B cell (primary cell): Measurements from ENCODE around the gene PGP. TPM values are rescaled to one million over a fixed set of nuclear protein-coding genes. Genes with fewer than 3 reads are reported as not detected.

Source experiments
- ATAC-seq: fragments of 200-7000 bp; cut with Tn5 transposase; one replicate; pipeline ENCODE4 v1.10.0; 2021; ENCODE audit warnings: low read depth, mild to moderate bottlenecking, moderate number of reproducible peaks, moderate library complexity
- CTCF ChIA-PET: fragments of 350-600 bp; sonication (Branson Sonifier 250); formaldehyde crosslinking; loops from one replicate; lab custom pipeline; 2021; ENCODE audit warnings: antibody characterized with exemption, inconsistent platforms; lab: Charles Lee
- POLR2A ChIA-PET: fragments of 350-600 bp; sonication (Branson Sonifier 250); formaldehyde crosslinking; loops from one replicate; lab custom pipeline; 2021; ENCODE audit warnings: antibody characterized with exemption; lab: Charles Lee
- DNase-seq: peaks from one replicate; pipeline ENCODE4 v3.0.0; 2013
- H2AFZ ChIP-seq: 2 replicates; pipeline ENCODE4 v1.6.1; 2012; ENCODE audit warnings: mild to moderate bottlenecking, low read depth, low read length; ENCODE audit not compliant: insufficient read depth, poor library complexity, severe bottlenecking
- H3K27ac ChIP-seq, 2 donors: 1 replicate in 1 of 2; 2 replicates in 1 of 2; pipeline ENCODE4 v1.5.1; 2012 to 2013; ENCODE audit warnings: low read length in 2 of 2, mild to moderate bottlenecking in 2 of 2, moderate library complexity in 1 of 2
- H3K27me3 ChIP-seq, 4 experiments: fragments of 200-600 bp in 1 of 4; sonication (generic) in 1 of 4; replicated peaks in 1 of 4; 1 replicate in 2 of 4; 2 replicates in 2 of 4; pipeline versions ENCODE4 v1.6.1 to v1.7.0; 2013 to 2016; ENCODE audit warnings: low read length in 3 of 4, mild to moderate bottlenecking in 2 of 4, mixed read lengths in 1 of 4, moderate library complexity in 1 of 4; ENCODE audit not compliant: insufficient read depth in 4 of 4, control insufficient read depth in 3 of 4; ENCODE audit errors: control extremely low read depth in 1 of 4
- H3K36me3 ChIP-seq, 2 experiments: replicated peaks in 1 of 2; 1 replicate in 1 of 2; 2 replicates in 1 of 2; pipeline versions ENCODE4 v1.6.1 to v1.7.1; 2013; ENCODE audit warnings: low read length in 1 of 2; ENCODE audit not compliant: insufficient read depth in 2 of 2, control insufficient read depth in 1 of 2; ENCODE audit errors: control extremely low read depth in 1 of 2, extremely low read depth in 1 of 2
- H3K4me1 ChIP-seq, 2 donors: fragments of 200-600 bp in 1 of 2; sonication (generic) in 1 of 2; 1 replicate in 1 of 2; 2 replicates in 1 of 2; pipeline versions ENCODE4 v1.5.1 to v1.6.1; 2013 to 2017; ENCODE audit warnings: low read length in 2 of 2; ENCODE audit not compliant: control insufficient read depth in 2 of 2, insufficient read depth in 2 of 2
- H3K4me2 ChIP-seq: replicated peaks from 2 replicates; pipeline ENCODE3; 2012; ENCODE audit warnings: mild to moderate bottlenecking, low read depth, low read length; ENCODE audit not compliant: poor library complexity, severe bottlenecking
- H3K4me3 ChIP-seq, 5 experiments: fragments of 200-600 bp in 1 of 5; sonication (generic) in 1 of 5; 1 replicate in 3 of 5; 2 replicates in 2 of 5; pipeline versions ENCODE4 v1.5.1 to v1.7.0; 2011 to 2016; ENCODE audit warnings: low read length in 4 of 5, mild to moderate bottlenecking in 4 of 5, low read depth in 2 of 5, control low read depth in 1 of 5, moderate library complexity in 1 of 5; ENCODE audit not compliant: insufficient read depth in 1 of 5; ENCODE audit errors: control extremely low read depth in 1 of 5, extremely low read depth in 1 of 5
- H3K79me2 ChIP-seq: fragments of 200-600 bp; sonication (generic); one replicate; pipeline ENCODE4 v1.6.0; 2016; ENCODE audit warnings: low read length; ENCODE audit not compliant: control insufficient read depth, insufficient read depth
- H3K9ac ChIP-seq: fragments of 200-600 bp; sonication (generic); 2 replicates; pipeline ENCODE4 v1.6.1; 2017; ENCODE audit warnings: mild to moderate bottlenecking, low read length, moderate library complexity
- H3K9me3 ChIP-seq, 3 donors: one replicate each; pipeline versions ENCODE4 v1.6.1 to v1.7.1; 2013; ENCODE audit warnings: low read length in 2 of 3; ENCODE audit not compliant: control insufficient read depth in 2 of 3, insufficient read depth in 1 of 3; ENCODE audit errors: control extremely low read depth in 1 of 3
- H4K20me1 ChIP-seq: 2 replicates; pipeline ENCODE4 v1.6.0; 2012; ENCODE audit warnings: mild to moderate bottlenecking, low read length; ENCODE audit not compliant: insufficient read depth, control insufficient read depth, poor library complexity, severe bottlenecking
- H3K27ac Mint-ChIP-seq: one replicate; pipeline ENCODE4 v1.8.0; 2021; ENCODE audit warnings: mixed read lengths
- H3K27me3 Mint-ChIP-seq: one replicate; pipeline ENCODE4 v1.8.0; 2021; ENCODE audit warnings: mixed read lengths
- H3K4me1 Mint-ChIP-seq: one replicate; pipeline ENCODE4 v1.8.0; 2021; ENCODE audit warnings: mixed read lengths
- H3K4me3 Mint-ChIP-seq: one replicate; pipeline ENCODE4 v1.8.0; 2021; ENCODE audit warnings: mixed read lengths
- H3K9me3 Mint-ChIP-seq: one replicate; pipeline ENCODE4 v1.8.0; 2022; ENCODE audit warnings: mixed read lengths; ENCODE audit not compliant: insufficient read depth
- EZH2 ChIP-seq: IDR thresholded peaks from 2 replicates; pipeline ENCODE4 v1.6.1; 2012; ENCODE audit warnings: borderline replicate concordance, low read depth, mild to moderate bottlenecking, moderate library complexity, low read length; ENCODE audit not compliant: insufficient read depth, poor library complexity, severe bottlenecking
- WGBS: methylation state at CpG from one replicate; pipeline ENCODE4 v1.1.5; 2013; ENCODE audit warnings: missing lambda C conversion rate; ENCODE audit not compliant: insufficient coverage; 5-methylcytosine and 5-hydroxymethylcytosine counted together
- intact Hi-C: fragments of 100-400 bp; cut with micrococcal nuclease; formaldehyde crosslinking; loops from one replicate; pipeline ENCODE4 v1.10.0; 2022
- polyA plus RNA-seq: library from polyadenylated mRNA; depleted of rRNA; stranded (reverse); fragments of >200 nt; gene quantifications from 2 replicates; pipeline ENCODE4 v1.2.3, GENCODE V29; 2012
- total RNA-seq, 2 donors: library from RNA; stranded (reverse); fragments of 120-200 nt in 1 of 2; gene quantifications; 1 replicate in 1 of 2; 2 replicates in 1 of 2; pipeline versions ENCODE4 v1.2.3 to v1.2.4, GENCODE V29; 2013 to 2022
- TF ChIP-seq, protein P1 (sequence below): fragments of 200-600 bp; IDR thresholded peaks from one replicate; pipeline ENCODE4 v1.8.0; 2022; ENCODE audit warnings: antibody characterized with exemption, mild to moderate bottlenecking

The PGP gene
- total and polyA plus RNA-seq, 2 donors (not counting 1 experiment from before 2014, with no cell fraction given): 15.4 to 16.5 TPM

DNA sequence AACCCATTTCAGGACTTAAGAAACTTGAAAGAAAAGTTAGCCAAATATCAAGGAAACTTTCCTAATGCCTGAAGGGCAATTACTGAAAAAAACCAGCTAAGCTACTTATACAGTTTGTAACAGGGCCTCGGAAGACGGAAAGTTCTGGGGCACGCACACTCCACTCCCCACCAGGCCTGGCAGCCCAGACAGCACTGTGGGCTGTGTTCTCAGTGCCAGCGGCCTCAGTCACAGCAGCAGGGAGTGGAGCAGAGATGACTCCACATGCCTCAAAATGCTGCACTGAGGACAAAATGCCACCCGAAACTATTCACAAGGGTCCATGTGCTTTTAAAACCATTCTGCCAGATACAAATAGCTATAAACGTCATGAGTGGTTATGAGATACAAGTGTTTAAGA is 43.1 kb upstream of the PGP start:
- Mint-ChIP-seq H3K4me3 (no peak overlapping the region), H3K27me3 (no peaks in the 10 kb centered on the region), H3K9me3 (no peaks in the 10 kb centered on the region), H3K27ac (no peak overlapping the region), H3K4me1 (peaks cover 10% of the 10 kb centered on the region)
- Histone ChIP-seq H4K20me1 (peaks cover 37% of the 10 kb centered on the region), H3K4me2 (no peak overlapping the region), H3K27ac (no peak overlapping the region), H3K79me2 (peaks cover 10% of the 10 kb centered on the region), H3K9me3 (no peaks in the 10 kb centered on the region), H3K4me1 (peaks cover 0 to 15% of the 10 kb centered on the region in 2 donors), H3K27me3 (no peaks in the 10 kb centered on the region), H3K4me3 (no peak overlapping the region), H3K9ac (no peak overlapping the region), H2AFZ (no peak overlapping the region), H3K36me3 (peaks cover 4 to 73% of the 10 kb centered on the region in 2 experiments)
- no peak for TF ChIP-seq EZH2
- TF ChIP-seq, protein P1, sequence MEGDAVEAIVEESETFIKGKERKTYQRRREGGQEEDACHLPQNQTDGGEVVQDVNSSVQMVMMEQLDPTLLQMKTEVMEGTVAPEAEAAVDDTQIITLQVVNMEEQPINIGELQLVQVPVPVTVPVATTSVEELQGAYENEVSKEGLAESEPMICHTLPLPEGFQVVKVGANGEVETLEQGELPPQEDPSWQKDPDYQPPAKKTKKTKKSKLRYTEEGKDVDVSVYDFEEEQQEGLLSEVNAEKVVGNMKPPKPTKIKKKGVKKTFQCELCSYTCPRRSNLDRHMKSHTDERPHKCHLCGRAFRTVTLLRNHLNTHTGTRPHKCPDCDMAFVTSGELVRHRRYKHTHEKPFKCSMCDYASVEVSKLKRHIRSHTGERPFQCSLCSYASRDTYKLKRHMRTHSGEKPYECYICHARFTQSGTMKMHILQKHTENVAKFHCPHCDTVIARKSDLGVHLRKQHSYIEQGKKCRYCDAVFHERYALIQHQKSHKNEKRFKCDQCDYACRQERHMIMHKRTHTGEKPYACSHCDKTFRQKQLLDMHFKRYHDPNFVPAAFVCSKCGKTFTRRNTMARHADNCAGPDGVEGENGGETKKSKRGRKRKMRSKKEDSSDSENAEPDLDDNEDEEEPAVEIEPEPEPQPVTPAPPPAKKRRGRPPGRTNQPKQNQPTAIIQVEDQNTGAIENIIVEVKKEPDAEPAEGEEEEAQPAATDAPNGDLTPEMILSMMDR: no peak
- intact Hi-C loops: loop anchor here (10.0 kb wide), 1 partner anchor 233 kb away; the partner anchor contains the start of gene NHERF2
- DNase-seq (no peak), ATAC-seq (no peak)
- POLR2A ChIA-PET: interaction anchor here (0.6 kb wide), 1 partner anchor 35 kb away, joined by 6 read pairs; no protein-coding TSS in a partner anchor
- CTCF ChIA-PET: interaction anchor here (0.9 to 1.4 kb wide), 2 partner anchors 63 to 250 kb away, joined by 3 to 4 read pairs; no protein-coding TSS in a partner anchor
- 97% methylated on average over 4 of the region's 6 CpGs for WGBS

DNA sequence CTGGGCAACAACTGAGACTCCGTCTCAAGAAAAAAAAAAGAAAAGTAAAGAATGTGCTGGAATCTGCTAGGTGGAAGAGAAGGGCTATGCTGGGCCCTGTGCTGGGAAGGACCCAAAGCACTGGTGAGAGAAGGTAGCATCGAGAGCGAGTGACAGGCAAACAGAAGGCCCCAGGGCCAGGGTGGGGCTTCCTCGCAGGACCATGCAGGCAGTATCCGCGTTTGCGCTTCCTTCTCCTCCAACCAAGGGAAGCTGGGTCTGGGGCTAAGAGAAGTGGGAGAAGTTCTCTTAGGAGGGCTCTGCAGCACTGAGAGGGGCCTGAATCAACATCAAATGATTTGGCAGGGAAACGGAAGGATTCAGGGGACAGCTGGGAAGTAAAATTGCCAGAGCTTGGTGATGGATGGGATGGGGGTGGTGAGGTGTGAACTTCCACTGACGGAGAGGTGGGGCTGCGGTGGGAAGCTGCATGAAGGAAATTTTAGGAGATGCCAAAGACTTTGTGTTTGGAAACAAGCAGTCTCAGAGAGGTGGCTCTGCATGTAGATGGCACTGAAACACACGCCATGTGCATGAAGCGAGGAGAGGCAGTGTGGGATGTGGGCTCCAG is 42.0 kb upstream of the PGP start:
- Mint-ChIP-seq H3K27ac (no peak overlapping the region), H3K4me3 (no peak overlapping the region), H3K4me1 (peaks cover 17% of the 10 kb centered on the region), H3K9me3 (no peaks in the 10 kb centered on the region), H3K27me3 (no peaks in the 10 kb centered on the region)
- H4K20me1 ChIP-seq: peaks cover 26% of the 10 kb centered on the region
- CTCF ChIA-PET: no interaction called here
- no peak overlapping the region for H2AFZ ChIP-seq
- POLR2A ChIA-PET: no interaction called here
- no peak overlapping the region for H3K4me3 ChIP-seq
- no peaks in the 10 kb centered on the region for H3K9me3 ChIP-seq
- H3K4me1 ChIP-seq: peaks cover 3 to 26% of the 10 kb centered on the region in 2 donors
- no peak overlapping the region for H3K9ac ChIP-seq
- peaks cover 0 to 62% of the 10 kb centered on the region in 2 experiments for H3K36me3 ChIP-seq
- no peaks in the 10 kb centered on the region for H3K27me3 ChIP-seq
- H3K27ac ChIP-seq: no peak overlapping the region
- no peak for ATAC-seq
- TF ChIP-seq, protein P1: no peak
- TF ChIP-seq EZH2: no peak
- intact Hi-C loops: loop anchor here (10.0 kb wide), 1 partner anchor 232 kb away; the partner anchor contains the start of gene NHERF2
- 98% methylated on average over 7 of the region's 12 CpGs for WGBS
- no peak overlapping the region for H3K4me2 ChIP-seq
- no peak for DNase-seq
- peaks cover 4% of the 10 kb centered on the region for H3K79me2 ChIP-seq
